A673 (cell line): ENCODE data around the gene NEURL1. TPM values are rescaled to one million over a fixed set of nuclear protein-coding genes. Genes with fewer than 3 reads are reported as not detected.

Experiments used
- BruUV-seq: library from RNA; stranded (reverse); fragments of 400-500 nt; replicated peaks from 2 replicates; lab custom pipeline; 2021; lab: Mats Ljungman, UMichigan
- CTCF ChIA-PET: fragments of 300-600 bp; sonication (Branson Sonifier 250); formaldehyde crosslinking; loops from one replicate; lab custom pipeline; 2022; ENCODE audit warnings: antibody characterized with exemption; lab: Charles Lee
- POLR2A ChIA-PET: fragments of 300-600 bp; sonication (Branson Sonifier 250); formaldehyde crosslinking; loops from one replicate; lab custom pipeline; 2022; ENCODE audit warnings: antibody characterized with exemption; ENCODE audit not compliant: low non-redundant PET; lab: Charles Lee
- DNase-seq: peaks from one replicate; pipeline ENCODE4 v3.0.0-alpha.2; 2015; ENCODE audit warnings: low spot score
- H3K27ac ChIP-seq: fragments of 200-600 bp; sonication (generic); 2 replicates; pipeline ENCODE4 v1.5.1; 2016; ENCODE audit warnings: mixed run types, low read depth, mild to moderate bottlenecking, mixed read lengths, antibody characterized with exemption, low read length; ENCODE audit not compliant: poor library complexity, severe bottlenecking
- H3K27me3 ChIP-seq: fragments of 200-600 bp; sonication (generic); replicated peaks from 2 replicates; pipeline ENCODE4 v1.6.1; 2017; ENCODE audit warnings: mixed run types, low read depth, mild to moderate bottlenecking, mixed read lengths, antibody characterized with exemption, low read length; ENCODE audit not compliant: insufficient read depth, poor library complexity
- H3K36me3 ChIP-seq: fragments of 200-600 bp; sonication (generic); 2 replicates; pipeline ENCODE4 v1.6.1; 2016; ENCODE audit warnings: mixed run types, mild to moderate bottlenecking, mixed read lengths, antibody characterized with exemption, low read length; ENCODE audit not compliant: insufficient read depth, poor library complexity, severe bottlenecking
- H3K4me1 ChIP-seq: fragments of 200-600 bp; sonication (generic); 2 replicates; pipeline ENCODE4 v1.6.1; 2017; ENCODE audit warnings: mixed run types, mild to moderate bottlenecking, mixed read lengths, antibody characterized with exemption, low read length; ENCODE audit not compliant: insufficient read depth, poor library complexity, severe bottlenecking
- H3K4me3 ChIP-seq: fragments of 200-600 bp; sonication (generic); 2 replicates; pipeline ENCODE4 v1.5.1; 2016; ENCODE audit warnings: low read depth, mixed run types, mild to moderate bottlenecking, mixed read lengths, low read length; ENCODE audit not compliant: poor library complexity, severe bottlenecking
- H3K9me3 ChIP-seq: fragments of 200-600 bp; sonication (generic); 2 replicates; pipeline ENCODE4 v1.6.1; 2016; ENCODE audit warnings: mixed run types, low read depth, mild to moderate bottlenecking, mixed read lengths, antibody characterized with exemption, low read length; ENCODE audit not compliant: poor library complexity, severe bottlenecking
- CTCF ChIP-seq: fragments of 300-800, 200-600 bp; sonication (generic); conservative IDR thresholded peaks from 2 replicates; pipeline ENCODE4 v1.5.1; 2017; ENCODE audit warnings: low read depth, mild to moderate bottlenecking, antibody characterized with exemption, low read length, moderate library complexity, mixed read lengths
- EZH2 ChIP-seq: fragments of 200-600 bp; sonication (generic); IDR thresholded peaks from 2 replicates; pipeline ENCODE4 v1.6.1; 2017; ENCODE audit warnings: borderline replicate concordance, low read depth, mild to moderate bottlenecking, mixed read lengths, antibody characterized with exemption, low read length; ENCODE audit not compliant: poor library complexity, severe bottlenecking
- intact Hi-C: fragments of 100-400 bp; cut with micrococcal nuclease; formaldehyde crosslinking; loops from one replicate; pipeline ENCODE4 v1.10.0; 2022; ENCODE audit not compliant: unreplicated experiment
- total RNA-seq: library from RNA; stranded (reverse); gene quantifications from 2 replicates; pipeline ENCODE4 v1.2.3, GENCODE V29; 2021

NEURL1 gene
- total RNA-seq, 1 experiment from 2014 or later, result 0.52 TPM

GRCh38 chr10:103560886-103561285 is 67.4 kb downstream of the NEURL1 start:
- Histone ChIP-seq H3K4me3 (no peak overlapping the region), H3K9me3 (no peaks in the 10 kb centered on the region), H3K27ac (no peak overlapping the region), H3K4me1 (no peaks in the 10 kb centered on the region), H3K27me3 (no peaks in the 10 kb centered on the region), H3K36me3 (no peaks in the 10 kb centered on the region)
- CTCF ChIA-PET, result no interaction called here
- intact Hi-C loops, result no loop called here
- POLR2A ChIA-PET, result no interaction called here
- TF ChIP-seq EZH2 (no peak), CTCF (no peak)
- no TSS peak for BruUV-seq
- no peak for DNase-seq

DNA sequence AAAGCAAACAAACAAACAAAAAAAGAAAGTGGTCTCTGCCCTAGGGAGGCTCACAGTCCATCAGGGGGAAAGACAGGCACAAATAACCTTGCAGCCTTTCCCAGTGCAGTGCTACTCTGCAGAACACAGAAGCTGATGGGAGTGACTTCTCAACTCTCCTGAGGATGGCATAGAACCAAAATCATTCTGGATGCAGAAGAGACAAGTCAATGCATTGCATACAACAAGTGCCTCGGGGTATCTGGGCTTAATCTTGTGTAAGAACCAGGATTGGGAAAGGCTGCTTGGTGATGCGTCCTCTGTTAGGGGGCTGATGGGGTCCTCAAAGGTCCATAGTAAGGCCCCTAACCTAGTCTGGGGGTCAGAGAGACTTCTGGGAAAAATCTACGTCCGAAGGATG is 68.9 kb downstream of the NEURL1 start:
- BruUV-seq, result no TSS peak
- H3K27ac ChIP-seq, result no peak overlapping the region
- no peaks in the 10 kb centered on the region for H3K27me3 ChIP-seq
- POLR2A ChIA-PET, result no interaction called here
- TF ChIP-seq EZH2, result no peak
- TF ChIP-seq CTCF, result no peak
- no peaks in the 10 kb centered on the region for H3K9me3 ChIP-seq
- intact Hi-C loops, result no loop called here
- H3K4me1 ChIP-seq, result no peaks in the 10 kb centered on the region
- H3K4me3 ChIP-seq, result no peak overlapping the region
- CTCF ChIA-PET, result interaction anchor here (0.5 kb wide), 1 partner anchor 558 kb away, joined by 5 read pairs; no protein-coding TSS in a partner anchor
- no peaks in the 10 kb centered on the region for H3K36me3 ChIP-seq
- DNase-seq, result no peak

- no peaks in the 10 kb centered on the region for H3K27me3 ChIP-seq
- no peaks in the 10 kb centered on the region for H3K9me3 ChIP-seq
- no peak for TF ChIP-seq CTCF
- no peak for TF ChIP-seq EZH2
- no peak overlapping the region for H3K4me3 ChIP-seq
- no peaks in the 10 kb centered on the region for H3K36me3 ChIP-seq
- POLR2A ChIA-PET, result no interaction called here
- no peaks in the 10 kb centered on the region for H3K4me1 ChIP-seq
- intact Hi-C loops, result no loop called here
- no peak for DNase-seq
- H3K27ac ChIP-seq, result no peak overlapping the region
- CTCF ChIA-PET, result no interaction called here
- BruUV-seq, result no TSS peak
Observed at GRCh38 chr10:103563231-103564115, 70.0 kb downstream of the NEURL1 start.
